ENCODE results near the gene CA5A. TPM values are rescaled to one million over a fixed set of nuclear protein-coding genes. Genes with fewer than 3 reads are reported as not detected.
A peak's percentile ranks its signal among the peaks of the same experiment; 100 is the strongest.

Gene CA5A
- total RNA-seq, 1 experiment from 2014 or later = 1.7 TPM

DNA sequence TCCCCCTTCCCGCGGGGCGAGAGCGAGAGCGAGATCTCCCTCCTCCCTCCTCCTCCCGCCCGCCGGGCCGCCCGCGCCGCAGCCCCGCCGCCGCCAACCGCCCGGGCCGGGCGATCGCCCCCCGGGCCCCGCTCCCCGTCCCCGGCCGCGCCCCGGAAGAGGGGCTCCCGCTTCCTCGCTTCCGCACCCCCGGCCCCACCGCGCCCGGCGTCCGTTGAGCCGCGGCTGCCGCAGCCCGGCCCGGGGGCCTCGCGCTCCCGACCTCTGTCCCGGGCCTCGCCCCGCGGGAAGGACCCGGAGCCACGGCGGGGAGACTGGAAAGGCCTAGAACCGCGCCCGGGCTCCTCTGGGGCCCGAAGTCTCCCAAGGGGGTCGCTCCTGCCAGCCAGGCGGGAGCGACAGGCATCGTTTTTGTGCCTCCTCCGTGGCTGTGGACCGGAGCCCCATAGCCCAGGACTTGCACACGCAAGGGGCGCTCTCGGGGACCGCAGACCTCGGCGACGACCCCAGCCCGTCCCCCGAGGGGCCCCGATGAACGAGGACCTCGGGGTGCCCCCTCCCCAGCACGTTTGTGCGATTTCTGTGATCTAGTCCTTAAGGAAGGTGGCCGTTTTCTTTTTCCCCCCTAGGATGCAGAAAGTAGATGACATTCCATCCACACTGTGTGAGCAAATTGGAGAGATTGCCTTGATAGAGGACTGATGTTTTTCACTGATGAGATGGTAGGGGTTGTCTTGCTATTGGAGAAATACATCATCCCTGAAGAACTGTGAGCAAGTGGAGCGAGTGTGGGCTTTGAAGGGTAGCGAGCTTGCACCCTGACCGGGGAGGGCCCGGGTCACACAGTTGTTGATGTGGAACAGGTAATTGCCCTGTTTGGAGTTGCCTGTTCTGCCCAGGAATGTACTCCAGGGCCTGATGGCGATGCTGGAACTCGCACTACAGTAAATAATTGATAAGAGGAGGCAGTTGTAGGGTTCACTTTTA, 15.5 kb upstream of the CA5A start:
- intact Hi-C loops (cut with micrococcal nuclease; ENCODE audit: unreplicated experiment) = loop anchor here (5.0 kb wide), 1 partner anchor 570 kb away; the partner anchor contains the start of gene FBXO31
- TF ChIP-seq, protein P1, sequence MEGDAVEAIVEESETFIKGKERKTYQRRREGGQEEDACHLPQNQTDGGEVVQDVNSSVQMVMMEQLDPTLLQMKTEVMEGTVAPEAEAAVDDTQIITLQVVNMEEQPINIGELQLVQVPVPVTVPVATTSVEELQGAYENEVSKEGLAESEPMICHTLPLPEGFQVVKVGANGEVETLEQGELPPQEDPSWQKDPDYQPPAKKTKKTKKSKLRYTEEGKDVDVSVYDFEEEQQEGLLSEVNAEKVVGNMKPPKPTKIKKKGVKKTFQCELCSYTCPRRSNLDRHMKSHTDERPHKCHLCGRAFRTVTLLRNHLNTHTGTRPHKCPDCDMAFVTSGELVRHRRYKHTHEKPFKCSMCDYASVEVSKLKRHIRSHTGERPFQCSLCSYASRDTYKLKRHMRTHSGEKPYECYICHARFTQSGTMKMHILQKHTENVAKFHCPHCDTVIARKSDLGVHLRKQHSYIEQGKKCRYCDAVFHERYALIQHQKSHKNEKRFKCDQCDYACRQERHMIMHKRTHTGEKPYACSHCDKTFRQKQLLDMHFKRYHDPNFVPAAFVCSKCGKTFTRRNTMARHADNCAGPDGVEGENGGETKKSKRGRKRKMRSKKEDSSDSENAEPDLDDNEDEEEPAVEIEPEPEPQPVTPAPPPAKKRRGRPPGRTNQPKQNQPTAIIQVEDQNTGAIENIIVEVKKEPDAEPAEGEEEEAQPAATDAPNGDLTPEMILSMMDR (IDR thresholded peaks at IDR 0.05; ENCODE audit: insufficient read depth in 1 of 2, low read depth in 1 of 2, low read length in 1 of 2, severe bottlenecking in 1 of 2, unreplicated experiment in 1 of 2) = peak in 1 of 2 experiments; percentile 30
- CTCF ChIA-PET = interaction anchor here (0.6 to 1.2 kb wide), 8 partner anchors 21 to 618 kb away, joined by 3 to 7 read pairs (median 4); partner anchors contain the start of genes FBXO31 and ZC3H18
- no peaks in the 10 kb centered on the region for H3K9me3 ChIP-seq
- POLR2A ChIA-PET = interaction anchor here (0.6 to 1.1 kb wide), 16 partner anchors 9 to 618 kb away, joined by 3 to 19 read pairs (median 3); partner anchors contain the start of genes CA5A, FBXO31, KLHDC4 and SLC7A5
- H3K27me3 ChIP-seq (replicated peaks; ENCODE audit: control insufficient read depth, insufficient read depth, low read length) = no peaks in the 10 kb centered on the region
- H3K4me1 ChIP-seq = peaks cover 32% of the 10 kb centered on the region
- H3K36me3 Mint-ChIP-seq (ENCODE audit: insufficient read depth, unreplicated experiment) = peaks cover 31% of the 10 kb centered on the region
- H3K36me3 ChIP-seq (ENCODE audit: control insufficient read depth, insufficient read depth, low read length) = no peaks in the 10 kb centered on the region; the same call in 1 of the 2 replicates
- H3K4me3 ChIP-seq (ENCODE audit: low read depth, low read length) = peak overlapping the region; percentile 85
- peak overlapping the region; percentile 91 for H3K27ac Mint-ChIP-seq (ENCODE audit: unreplicated experiment)
- no TSS peak for BruUV-seq (replicated peaks)
- H3K27me3 Mint-ChIP-seq (ENCODE audit: insufficient read depth, unreplicated experiment) = no peaks in the 10 kb centered on the region
- peak in 1 of 2 experiments; percentile 37 for DNase-seq
- peak overlapping the region; percentile 93 for H3K4me3 Mint-ChIP-seq (ENCODE audit: unreplicated experiment)
- no peaks in the 10 kb centered on the region for H3K9me3 Mint-ChIP-seq (ENCODE audit: unreplicated experiment)
- peaks cover 41% of the 10 kb centered on the region for H3K4me1 Mint-ChIP-seq (ENCODE audit: low read depth, unreplicated experiment)

DNA sequence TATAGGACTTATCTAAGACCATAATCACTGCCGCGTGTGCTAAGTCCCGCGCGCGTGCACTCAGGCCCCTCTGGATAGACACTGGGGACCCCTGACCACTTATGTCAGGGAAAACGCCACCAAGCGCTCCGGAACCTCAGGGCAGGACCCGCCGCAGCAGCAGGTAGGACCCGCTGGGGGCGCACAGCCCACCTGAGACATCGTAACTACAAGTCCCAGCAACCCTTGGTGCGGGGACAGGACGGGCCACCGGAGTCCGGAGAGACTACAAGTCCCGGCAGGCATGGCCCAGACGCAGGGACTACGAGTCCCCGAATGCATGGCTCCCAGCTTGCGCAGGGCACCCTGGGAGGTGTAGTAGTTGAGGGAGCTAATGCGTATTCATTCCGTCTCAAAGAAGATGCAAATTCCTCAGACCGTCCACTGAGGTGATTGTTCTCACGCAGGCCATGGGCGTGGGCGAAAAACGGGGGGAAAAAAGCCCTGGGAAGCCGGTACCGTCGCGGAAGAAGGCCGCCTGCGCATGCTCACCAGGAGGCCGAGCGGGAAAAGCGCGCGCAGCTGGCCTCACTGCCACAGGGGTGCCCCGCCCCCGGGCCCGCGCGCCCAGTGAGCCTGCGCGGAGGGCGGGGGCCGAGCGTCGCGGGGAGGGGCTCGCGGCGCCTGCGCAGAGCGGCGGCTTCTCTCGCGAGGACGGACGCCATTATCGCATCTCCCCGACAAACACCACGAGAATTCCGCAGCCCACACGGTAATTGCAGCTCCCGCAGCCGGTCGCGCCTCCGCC, 14.6 kb upstream of the CA5A start, which contains the start of gene BANP:
BANP (plus strand) TSS at position 670 of the 787 bp plus-strand sequence. CDS start 23,682 bp downstream, outside the sequence.
- POLR2A ChIA-PET = interaction anchor here (0.6 to 1.1 kb wide), 14 partner anchors 10 to 619 kb away, joined by 3 to 19 read pairs (median 3); partner anchors contain the start of genes CA5A, FBXO31, KLHDC4 and SLC7A5
- H3K27me3 Mint-ChIP-seq (ENCODE audit: insufficient read depth, unreplicated experiment) = no peaks in the 10 kb centered on the region
- BruUV-seq (replicated peaks) = no TSS peak

More for the DNA sequence above, 14.6 kb upstream of the CA5A start, which contains the start of gene BANP:
- no peaks in the 10 kb centered on the region; the same call in 1 of the 2 replicates for H3K36me3 ChIP-seq (ENCODE audit: control insufficient read depth, insufficient read depth, low read length)
- intact Hi-C loops (cut with micrococcal nuclease; ENCODE audit: unreplicated experiment) = loop anchor here (1.0 to 5.0 kb wide), 3 partner anchors 19 to 569 kb away; partner anchors contain the start of gene FBXO31
- H3K9me3 ChIP-seq = no peaks in the 10 kb centered on the region
- peaks cover 45% of the 10 kb centered on the region for H3K4me1 Mint-ChIP-seq (ENCODE audit: low read depth, unreplicated experiment)
- DNase-seq = peak; percentile 99 to 100
- TF ChIP-seq, protein P1 (IDR thresholded peaks at IDR 0.05; ENCODE audit: insufficient read depth in 1 of 2, low read depth in 1 of 2, low read length in 1 of 2, severe bottlenecking in 1 of 2, unreplicated experiment in 1 of 2) = peak; percentile 77 to 94
- H3K27me3 ChIP-seq (replicated peaks; ENCODE audit: control insufficient read depth, insufficient read depth, low read length) = no peaks in the 10 kb centered on the region
- H3K27ac Mint-ChIP-seq (ENCODE audit: unreplicated experiment) = peak within 1 kb of the TSS; percentile 100
- CTCF ChIA-PET = interaction anchor here (0.6 to 1.2 kb wide), 5 partner anchors 20 to 619 kb away, joined by 3 to 7 read pairs (median 3); partner anchors contain the start of genes FBXO31 and ZC3H18
- H3K36me3 Mint-ChIP-seq (ENCODE audit: insufficient read depth, unreplicated experiment) = peaks cover 35% of the 10 kb centered on the region
- H3K9me3 Mint-ChIP-seq (ENCODE audit: unreplicated experiment) = no peaks in the 10 kb centered on the region
- H3K4me3 Mint-ChIP-seq (ENCODE audit: unreplicated experiment) = peak within 1 kb of the TSS; percentile 93
- H3K4me1 ChIP-seq = peaks cover 40% of the 10 kb centered on the region
- peak within 1 kb of the TSS; percentile 85 for H3K4me3 ChIP-seq (ENCODE audit: low read depth, low read length)
